Measurements from ENCODE around the gene METTL27. TPM values are rescaled to one million over a fixed set of nuclear protein-coding genes. Genes with fewer than 3 reads are reported as not detected.

Gene METTL27
- total RNA-seq, 3 donors from 2014 or later = 1.6 to 4.6 (median 2.4) TPM

DNA sequence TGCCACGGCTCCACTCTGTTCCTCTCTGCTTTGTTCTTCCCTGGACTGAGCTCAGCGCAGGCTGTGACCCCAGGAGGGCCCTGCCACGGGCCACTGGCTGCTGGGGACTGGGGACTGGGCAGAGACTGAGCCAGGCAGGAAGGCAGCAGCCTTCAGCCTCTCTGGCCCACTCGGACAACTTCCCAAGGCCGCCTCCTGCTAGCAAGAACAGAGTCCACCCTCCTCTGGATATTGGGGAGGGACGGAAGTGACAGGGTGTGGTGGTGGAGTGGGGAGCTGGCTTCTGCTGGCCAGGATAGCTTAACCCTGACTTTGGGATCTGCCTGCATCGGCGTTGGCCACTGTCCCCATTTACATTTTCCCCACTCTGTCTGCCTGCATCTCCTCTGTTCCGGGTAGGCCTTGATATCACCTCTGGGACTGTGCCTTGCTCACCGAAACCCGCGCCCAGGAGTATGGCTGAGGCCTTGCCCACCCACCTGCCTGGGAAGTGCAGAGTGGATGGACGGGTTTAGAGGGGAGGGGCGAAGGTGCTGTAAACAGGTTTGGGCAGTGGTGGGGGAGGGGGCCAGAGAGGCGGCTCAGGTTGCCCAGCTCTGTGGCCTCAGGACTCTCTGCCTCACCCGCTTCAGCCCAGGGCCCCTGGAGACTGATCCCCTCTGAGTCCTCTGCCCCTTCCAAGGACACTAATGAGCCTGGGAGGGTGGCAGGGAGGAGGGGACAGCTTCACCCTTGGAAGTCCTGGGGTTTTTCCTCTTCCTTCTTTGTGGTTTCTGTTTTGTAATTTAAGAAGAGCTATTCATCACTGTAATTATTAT, 10.3 kb downstream of the METTL27 start:
- DNase-seq (peak; percentile 82 to 89 (median 87)), ATAC-seq (peak; percentile 5)
- TF ChIP-seq, protein P1, sequence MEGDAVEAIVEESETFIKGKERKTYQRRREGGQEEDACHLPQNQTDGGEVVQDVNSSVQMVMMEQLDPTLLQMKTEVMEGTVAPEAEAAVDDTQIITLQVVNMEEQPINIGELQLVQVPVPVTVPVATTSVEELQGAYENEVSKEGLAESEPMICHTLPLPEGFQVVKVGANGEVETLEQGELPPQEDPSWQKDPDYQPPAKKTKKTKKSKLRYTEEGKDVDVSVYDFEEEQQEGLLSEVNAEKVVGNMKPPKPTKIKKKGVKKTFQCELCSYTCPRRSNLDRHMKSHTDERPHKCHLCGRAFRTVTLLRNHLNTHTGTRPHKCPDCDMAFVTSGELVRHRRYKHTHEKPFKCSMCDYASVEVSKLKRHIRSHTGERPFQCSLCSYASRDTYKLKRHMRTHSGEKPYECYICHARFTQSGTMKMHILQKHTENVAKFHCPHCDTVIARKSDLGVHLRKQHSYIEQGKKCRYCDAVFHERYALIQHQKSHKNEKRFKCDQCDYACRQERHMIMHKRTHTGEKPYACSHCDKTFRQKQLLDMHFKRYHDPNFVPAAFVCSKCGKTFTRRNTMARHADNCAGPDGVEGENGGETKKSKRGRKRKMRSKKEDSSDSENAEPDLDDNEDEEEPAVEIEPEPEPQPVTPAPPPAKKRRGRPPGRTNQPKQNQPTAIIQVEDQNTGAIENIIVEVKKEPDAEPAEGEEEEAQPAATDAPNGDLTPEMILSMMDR (IDR thresholded peaks at IDR 0.05) = no peak
- Histone ChIP-seq H3K4me3 (peak overlapping the region; percentile 86), H3K36me3 (ENCODE audit: low read depth) (no peaks in the 10 kb centered on the region), H3K9me3 (no peaks in the 10 kb centered on the region), H3K4me1 (ENCODE audit: low read depth) (peaks cover 20% of the 10 kb centered on the region)
- intact Hi-C loops (cut with DNase I, micrococcal nuclease) = no loop called here

DNA sequence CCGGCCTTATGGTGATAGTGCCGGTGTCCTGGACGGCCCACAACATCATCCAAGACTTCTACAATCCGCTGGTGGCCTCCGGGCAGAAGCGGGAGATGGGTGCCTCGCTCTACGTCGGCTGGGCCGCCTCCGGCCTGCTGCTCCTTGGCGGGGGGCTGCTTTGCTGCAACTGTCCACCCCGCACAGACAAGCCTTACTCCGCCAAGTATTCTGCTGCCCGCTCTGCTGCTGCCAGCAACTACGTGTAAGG, 10.8 kb downstream of the METTL27 start:
- no peaks in the 10 kb centered on the region for H3K36me3 ChIP-seq (ENCODE audit: low read depth)
- peaks cover 25% of the 10 kb centered on the region for H3K4me1 ChIP-seq (ENCODE audit: low read depth)
- intact Hi-C loops (cut with DNase I, micrococcal nuclease) = no loop called here
- H3K9me3 ChIP-seq = no peaks in the 10 kb centered on the region
- peak overlapping the region; percentile 86 for H3K4me3 ChIP-seq
- TF ChIP-seq, protein P1 (IDR thresholded peaks at IDR 0.05) = no peak
- ATAC-seq (no peak), DNase-seq (no peak)

GRCh38 chr7:73830681-73831583, 11.4 kb downstream of the METTL27 start, which contains the start of gene CLDN4:
TSS of gene CLDN4 (plus strand) at chr7:73830996. CDS start at chr7:73831202, 206 bp downstream.
- peaks cover 30% of the 10 kb centered on the region for H3K4me1 ChIP-seq (ENCODE audit: low read depth)
- TF ChIP-seq, protein P1 (IDR thresholded peaks at IDR 0.05) = no peak
- ATAC-seq = peak; percentile 55

GRCh38 chr7:73829921-73830680, 12.2 kb downstream of the METTL27 start:
- H3K36me3 ChIP-seq (ENCODE audit: low read depth) = no peaks in the 10 kb centered on the region
- H3K4me3 ChIP-seq = peak overlapping the region; percentile 86
- peak; percentile 81 to 89 (median 82) for DNase-seq
- no peaks in the 10 kb centered on the region for H3K9me3 ChIP-seq
- TF ChIP-seq, protein P1 (IDR thresholded peaks at IDR 0.05) = no peak
- intact Hi-C loops (cut with DNase I, micrococcal nuclease) = no loop called here
- ATAC-seq = peak; percentile 46
- peaks cover 34% of the 10 kb centered on the region for H3K4me1 ChIP-seq (ENCODE audit: low read depth)

More at GRCh38 chr7:73830681-73831583, 11.4 kb downstream of the METTL27 start, which contains the start of gene CLDN4:
- Histone ChIP-seq H3K36me3 (ENCODE audit: low read depth) (no peaks in the 10 kb centered on the region), H3K9me3 (no peaks in the 10 kb centered on the region), H3K4me3 (peak within 1 kb of the TSS; percentile 86)
- peak; percentile 94 to 98 (median 97) for DNase-seq
- intact Hi-C loops (cut with DNase I, micrococcal nuclease) = no loop called here

GRCh38 chr7:73829505-73829904, 12.8 kb downstream of the METTL27 start:
- H3K36me3 ChIP-seq (ENCODE audit: low read depth) = no peaks in the 10 kb centered on the region
- TF ChIP-seq, protein P1 (IDR thresholded peaks at IDR 0.05) = no peak
- H3K4me3 ChIP-seq = no peak overlapping the region
- peaks cover 34% of the 10 kb centered on the region for H3K4me1 ChIP-seq (ENCODE audit: low read depth)
- H3K9me3 ChIP-seq = no peaks in the 10 kb centered on the region
- intact Hi-C loops (cut with DNase I, micrococcal nuclease) = no loop called here
- ATAC-seq (peak; percentile 0), DNase-seq (peak in 1 of 3 donors; percentile 67)
